Testis (tissue), 3 donors: ENCODE measurements around the gene CKAP2L. TPM values are rescaled to one million over a fixed set of nuclear protein-coding genes. Genes with fewer than 3 reads are reported as not detected.

Experiments used
- DNase-seq: peaks from one replicate; pipeline ENCODE4 v3.0.0-alpha.2; 2019
- H3K27ac ChIP-seq, 2 donors: fragments of 200-600 bp; sonication (generic); one replicate each; pipeline ENCODE4 v1.5.1; 2019
- H3K27me3 ChIP-seq: fragments of 200-600 bp; sonication (generic); one replicate; pipeline ENCODE4 v1.5.1; 2019
- H3K36me3 ChIP-seq: fragments of 200-600 bp; sonication (generic); one replicate; pipeline ENCODE4 v1.5.1; 2017; ENCODE audit warnings: low read depth; ENCODE audit errors: missing control alignments
- H3K4me1 ChIP-seq: fragments of 200-600 bp; sonication (generic); one replicate; pipeline ENCODE4 v1.5.1; 2019
- H3K4me3 ChIP-seq, 2 donors: fragments of 200-600 bp; sonication (generic); one replicate each; pipeline ENCODE4 v1.5.1; 2017 to 2019
- H3K9me3 ChIP-seq: fragments of 200-600 bp; sonication (generic); one replicate; pipeline ENCODE4 v1.5.1; 2017
- POLR2A ChIP-seq: fragments of 450-650 bp; IDR thresholded peaks from one replicate; pipeline ENCODE4 v1.6.1; 2017; ENCODE audit warnings: antibody characterized with exemption, mild to moderate bottlenecking, moderate library complexity
- WGBS, 2 donors: methylation state at CpG; one replicate each; pipeline ENCODE4 v1.1.5; 2018; 5-methylcytosine and 5-hydroxymethylcytosine counted together
- intact Hi-C: fragments of 100-400 bp; cut with DNase I; formaldehyde crosslinking; loops from one replicate; pipeline ENCODE4 v1.15.1; 2023; ENCODE audit warnings: low total_unique reads
- polyA plus RNA-seq: library from polyadenylated mRNA; stranded (reverse); fragments of 350-450 nt; fragmentation: Illumina TruSeq; extraction: RNeasy Lipid Tissue Mini Kit (QIAGEN cat#74804); gene quantifications from one replicate; pipeline ENCODE4 v1.2.3, GENCODE V29; 2014; ENCODE audit warnings: low read depth, low replicate concordance; ENCODE audit not compliant: insufficient read depth
- total RNA-seq, 2 donors: library from RNA; depleted of rRNA; stranded (reverse); fragments of >200 nt; gene quantifications; one replicate each; pipeline ENCODE4 v1.2.3, GENCODE V29; 2016
- TF ChIP-seq, protein P1 (sequence below), 3 experiments: fragments of 450-650 bp in 2 of 3; fragments of 200-600 bp in 1 of 3; sonication (generic) in 1 of 3; IDR thresholded peaks; one replicate each; pipeline ENCODE4 v1.5.1; 2016 to 2019; ENCODE audit warnings: antibody characterized with exemption in 3 of 3, mild to moderate bottlenecking in 2 of 3, moderate library complexity in 1 of 3

Gene CKAP2L
- total and polyA plus RNA-seq, 3 donors from 2014 or later, result 7.1 to 11.0 (median 9.5) TPM

DNA sequence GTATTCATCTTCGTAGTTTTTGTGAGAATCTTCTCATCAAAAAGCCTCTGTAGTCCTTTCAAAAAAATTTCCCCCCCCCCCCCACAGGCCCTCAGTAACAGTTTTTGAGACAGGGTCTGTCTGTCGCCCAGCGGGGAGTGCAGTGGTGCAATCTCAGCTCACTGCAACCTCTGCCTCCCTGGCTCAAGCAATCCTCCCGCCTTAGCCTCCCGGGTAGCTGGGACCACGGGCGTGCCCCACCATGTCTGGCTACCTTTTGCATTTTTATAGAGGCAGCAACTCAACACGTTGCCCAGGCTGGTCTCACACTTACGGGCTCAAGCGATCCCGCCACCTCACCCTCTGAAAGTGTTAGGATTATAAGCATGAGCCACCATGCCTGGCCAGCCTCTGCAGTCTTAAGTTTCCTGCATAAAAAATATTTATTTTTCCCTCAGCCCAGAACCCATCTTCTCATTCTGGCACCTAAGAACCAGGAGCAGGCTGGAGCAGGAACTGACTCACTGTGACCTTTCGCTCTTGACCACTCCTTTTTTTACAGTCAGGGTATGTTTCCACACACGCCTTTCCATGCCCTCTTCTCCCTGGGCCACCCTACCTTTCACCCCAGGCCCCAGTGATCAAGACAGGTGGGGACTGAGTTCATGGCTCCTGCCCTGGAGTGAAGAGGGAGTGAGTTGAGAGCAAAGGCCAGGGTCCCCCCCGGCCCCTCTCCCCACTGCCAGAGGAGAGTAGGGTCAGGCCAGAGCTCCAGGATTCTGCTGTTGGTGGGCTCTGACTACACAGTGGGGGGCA lies 76.1 kb downstream of the CKAP2L start:
- Histone ChIP-seq H3K27me3 (no peaks in the 10 kb centered on the region), H3K4me1 (no peaks in the 10 kb centered on the region), H3K36me3 (no peaks in the 10 kb centered on the region), H3K27ac (no peak overlapping the region), H3K9me3 (no peaks in the 10 kb centered on the region), H3K4me3 (no peak overlapping the region)
- intact Hi-C loops, result no loop called here
- no peak for DNase-seq
- 83 to 85% methylated on average over 14 of the region's 14 CpGs for WGBS, 2 donors
- TF ChIP-seq, protein P1, sequence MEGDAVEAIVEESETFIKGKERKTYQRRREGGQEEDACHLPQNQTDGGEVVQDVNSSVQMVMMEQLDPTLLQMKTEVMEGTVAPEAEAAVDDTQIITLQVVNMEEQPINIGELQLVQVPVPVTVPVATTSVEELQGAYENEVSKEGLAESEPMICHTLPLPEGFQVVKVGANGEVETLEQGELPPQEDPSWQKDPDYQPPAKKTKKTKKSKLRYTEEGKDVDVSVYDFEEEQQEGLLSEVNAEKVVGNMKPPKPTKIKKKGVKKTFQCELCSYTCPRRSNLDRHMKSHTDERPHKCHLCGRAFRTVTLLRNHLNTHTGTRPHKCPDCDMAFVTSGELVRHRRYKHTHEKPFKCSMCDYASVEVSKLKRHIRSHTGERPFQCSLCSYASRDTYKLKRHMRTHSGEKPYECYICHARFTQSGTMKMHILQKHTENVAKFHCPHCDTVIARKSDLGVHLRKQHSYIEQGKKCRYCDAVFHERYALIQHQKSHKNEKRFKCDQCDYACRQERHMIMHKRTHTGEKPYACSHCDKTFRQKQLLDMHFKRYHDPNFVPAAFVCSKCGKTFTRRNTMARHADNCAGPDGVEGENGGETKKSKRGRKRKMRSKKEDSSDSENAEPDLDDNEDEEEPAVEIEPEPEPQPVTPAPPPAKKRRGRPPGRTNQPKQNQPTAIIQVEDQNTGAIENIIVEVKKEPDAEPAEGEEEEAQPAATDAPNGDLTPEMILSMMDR (IDR thresholded peaks at IDR 0.05), result no peak

DNA sequence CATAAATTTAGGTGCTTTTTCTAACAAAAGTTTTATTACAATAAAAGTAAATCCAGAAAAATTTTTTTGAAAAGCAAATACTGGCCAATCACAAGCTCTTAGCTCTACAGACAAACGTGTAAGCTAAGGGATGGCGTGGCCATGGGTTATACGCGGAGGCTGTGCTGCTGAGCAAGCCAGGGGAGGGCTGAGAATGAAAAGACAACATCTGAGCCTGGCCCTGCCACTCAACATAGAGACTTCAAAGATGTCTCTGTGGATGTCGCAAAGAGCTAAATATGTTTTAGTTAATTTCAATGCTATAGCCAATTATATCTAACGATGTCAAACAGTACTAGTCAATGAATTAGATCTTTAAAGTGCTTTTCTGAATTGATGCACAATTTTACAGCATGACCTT lies 76.9 kb downstream of the CKAP2L start:
- H3K4me3 ChIP-seq, result no peak overlapping the region
- H3K27ac ChIP-seq, result no peak overlapping the region
- intact Hi-C loops, result no loop called here
- DNase-seq, result no peak
- H3K36me3 ChIP-seq, result no peaks in the 10 kb centered on the region
- no peaks in the 10 kb centered on the region for H3K27me3 ChIP-seq
- H3K4me1 ChIP-seq, result no peaks in the 10 kb centered on the region
- 69 to 71% methylated on average over 6 of the region's 6 CpGs for WGBS, 2 donors
- TF ChIP-seq, protein P1 (IDR thresholded peaks at IDR 0.05), result no peak
- no peak for TF ChIP-seq POLR2A
- H3K9me3 ChIP-seq, result no peaks in the 10 kb centered on the region

Other genes starting within 250 kb of the CKAP2L start
- gene POLR1B, start 222.1 kb downstream of the CKAP2L start, total RNA-seq, result 10 to 100 TPM; 26.9 to 29.8 TPM
- gene POLR1B, start 222.1 kb downstream of the CKAP2L start, polyA plus RNA-seq, result 59.2 TPM
- 10 to 100 TPM; 49.0 to 51.3 TPM for gene CHCHD5, start 180.0 kb downstream of the CKAP2L start, total RNA-seq
- 98.9 TPM for gene CHCHD5, start 180.0 kb downstream of the CKAP2L start, polyA plus RNA-seq
- 10 to 100 TPM; 38.7 to 47.8 TPM for gene SLC20A1, start 118.7 kb downstream of the CKAP2L start, total RNA-seq
- gene SLC20A1, start 118.7 kb downstream of the CKAP2L start, polyA plus RNA-seq, result 30.2 TPM
- 1 to 10 TPM; 2.8 to 2.9 TPM for gene NT5DC4, start 43.6 kb downstream of the CKAP2L start, total RNA-seq
- gene NT5DC4, start 43.6 kb downstream of the CKAP2L start, polyA plus RNA-seq, result 4.2 TPM
- gene IL1A, start 19.9 kb upstream of the CKAP2L start, total RNA-seq, result 10 to 100 TPM; 21.4 to 36.5 TPM
- 15.8 TPM for gene IL1A, start 19.9 kb upstream of the CKAP2L start, polyA plus RNA-seq
- under 1 TPM; 0.62 to 0.63 TPM for gene IL1B, start 72.2 kb upstream of the CKAP2L start, total RNA-seq
- 1.8 TPM for gene IL1B, start 72.2 kb upstream of the CKAP2L start, polyA plus RNA-seq
- 1 to 10 TPM; 1.3 to 1.5 TPM for gene IL37, start 146.6 kb upstream of the CKAP2L start, total RNA-seq
- not detected for gene IL37, start 146.6 kb upstream of the CKAP2L start, polyA plus RNA-seq
- under 1 TPM in 1 of 2 donors, not detected in 1; 0.68 TPM for gene IL36G, start 213.4 kb upstream of the CKAP2L start, total RNA-seq
- not detected for gene IL36G, start 213.4 kb upstream of the CKAP2L start, polyA plus RNA-seq
- gene IL36A, start 240.8 kb upstream of the CKAP2L start, total RNA-seq, result not detected
- gene IL36A, start 240.8 kb upstream of the CKAP2L start, polyA plus RNA-seq, result not detected